ENCODE data around the gene DENND1B.
"Not testable (repeated sequence)": the region's sequence is repeated elsewhere in the genome, so short reads cannot be mapped to it uniquely, and the experiment has no call there.

The DENND1B gene

GRCh38 chr1:197557302-197557701 is 218.0 kb downstream of the DENND1B start:
- DNase-seq (ENCODE audit: low spot score) = no peak

- no peak for DNase-seq (ENCODE audit: low spot score)
Observed at GRCh38 chr1:197553281-197553680, 222.0 kb downstream of the DENND1B start.

- no peak for DNase-seq (ENCODE audit: low spot score)
Observed at GRCh38 chr1:197546989-197547388, 228.3 kb downstream of the DENND1B start.

- DNase-seq (ENCODE audit: low spot score) = no peak
Observed at GRCh38 chr1:197544553-197544952, 230.7 kb downstream of the DENND1B start.

GRCh38 chr1:197544130-197544529 is 231.2 kb downstream of the DENND1B start:
- no peak for DNase-seq (ENCODE audit: low spot score)

- no peak for DNase-seq (ENCODE audit: low spot score)
Observed at GRCh38 chr1:197541411-197541810, 233.9 kb downstream of the DENND1B start.

- DNase-seq (ENCODE audit: low spot score) = peak; percentile 23
Observed at GRCh38 chr1:197526736-197527371, 248.4 kb downstream of the DENND1B start.

GRCh38 chr1:197521118-197521739 is 254.1 kb downstream of the DENND1B start:
- peak; percentile 44 for DNase-seq (ENCODE audit: low spot score)

- DNase-seq (ENCODE audit: low spot score) = peak; percentile 15
Observed at GRCh38 chr1:197519741-197520334, 255.4 kb downstream of the DENND1B start.

- no peak for DNase-seq (ENCODE audit: low spot score)
Observed at GRCh38 chr1:197515421-197515820, 259.9 kb downstream of the DENND1B start.

GRCh38 chr1:197510691-197511378 is 264.4 kb downstream of the DENND1B start:
- DNase-seq (ENCODE audit: low spot score) = no peak

GRCh38 chr1:197496722-197497121 is 278.6 kb downstream of the DENND1B start:
- no peak for DNase-seq (ENCODE audit: low spot score)

- DNase-seq (ENCODE audit: low spot score) = not testable (repeated sequence)
Observed at GRCh38 chr1:197491505-197491904, 283.8 kb downstream of the DENND1B start.

GRCh38 chr1:197486946-197487345 is 288.3 kb downstream of the DENND1B start:
- DNase-seq (ENCODE audit: low spot score) = no peak

- DNase-seq (ENCODE audit: low spot score) = no peak
Observed at GRCh38 chr1:197485790-197486189, 289.5 kb downstream of the DENND1B start.

- peak; percentile 34 for DNase-seq (ENCODE audit: low spot score)
Observed at GRCh38 chr1:197481101-197481500, 294.2 kb downstream of the DENND1B start.

- DNase-seq (ENCODE audit: low spot score) = no peak
Observed at GRCh38 chr1:197480446-197480845, 294.8 kb downstream of the DENND1B start.

GRCh38 chr1:197472141-197472540 is 303.1 kb downstream of the DENND1B start:
- no peak for DNase-seq (ENCODE audit: low spot score)

GRCh38 chr1:197471248-197471985 is 303.9 kb downstream of the DENND1B start:
- no peak for DNase-seq (ENCODE audit: low spot score)

- no peak for DNase-seq (ENCODE audit: low spot score)
Observed at GRCh38 chr1:197470330-197470729, 304.9 kb downstream of the DENND1B start.

GRCh38 chr1:197469620-197470210 is 305.6 kb downstream of the DENND1B start:
- DNase-seq (ENCODE audit: low spot score) = no peak
